Stimulated activated CD4-positive, alpha-beta T cell treated with anti-CD3 and anti-CD28 coated beads, TNF-alpha, amount 100 ng/mL, for 48 hours (primary cell): ENCODE measurements around the gene TAOK1.

Experiments
- DNase-seq, 3 donors: peaks; one replicate each; pipeline ENCODE4 v3.0.0-alpha.2; 2020; ENCODE audit warnings: low read depth in 3 of 3

Gene TAOK1

DNA sequence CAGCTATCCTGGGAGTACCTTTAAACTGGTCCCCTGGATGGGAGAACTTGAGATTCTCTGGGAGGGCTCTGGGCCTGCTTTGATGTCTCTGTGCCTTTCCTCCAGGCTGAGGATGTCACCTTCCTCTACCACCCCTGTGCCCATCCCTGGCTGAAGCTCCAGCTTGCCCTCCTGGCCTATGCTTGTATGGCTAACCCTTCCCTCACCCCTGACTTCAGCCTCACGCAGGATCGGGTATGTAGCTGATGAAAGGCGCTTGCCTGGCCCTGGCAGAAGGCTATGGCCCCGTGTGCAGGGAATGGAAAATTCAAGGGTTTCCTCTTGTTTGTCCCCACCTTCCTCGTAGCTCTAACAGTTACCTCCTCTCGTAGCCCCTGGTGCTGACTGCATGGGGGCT lies 181.3 kb downstream of the TAOK1 start:
- no peak for DNase-seq

DNA sequence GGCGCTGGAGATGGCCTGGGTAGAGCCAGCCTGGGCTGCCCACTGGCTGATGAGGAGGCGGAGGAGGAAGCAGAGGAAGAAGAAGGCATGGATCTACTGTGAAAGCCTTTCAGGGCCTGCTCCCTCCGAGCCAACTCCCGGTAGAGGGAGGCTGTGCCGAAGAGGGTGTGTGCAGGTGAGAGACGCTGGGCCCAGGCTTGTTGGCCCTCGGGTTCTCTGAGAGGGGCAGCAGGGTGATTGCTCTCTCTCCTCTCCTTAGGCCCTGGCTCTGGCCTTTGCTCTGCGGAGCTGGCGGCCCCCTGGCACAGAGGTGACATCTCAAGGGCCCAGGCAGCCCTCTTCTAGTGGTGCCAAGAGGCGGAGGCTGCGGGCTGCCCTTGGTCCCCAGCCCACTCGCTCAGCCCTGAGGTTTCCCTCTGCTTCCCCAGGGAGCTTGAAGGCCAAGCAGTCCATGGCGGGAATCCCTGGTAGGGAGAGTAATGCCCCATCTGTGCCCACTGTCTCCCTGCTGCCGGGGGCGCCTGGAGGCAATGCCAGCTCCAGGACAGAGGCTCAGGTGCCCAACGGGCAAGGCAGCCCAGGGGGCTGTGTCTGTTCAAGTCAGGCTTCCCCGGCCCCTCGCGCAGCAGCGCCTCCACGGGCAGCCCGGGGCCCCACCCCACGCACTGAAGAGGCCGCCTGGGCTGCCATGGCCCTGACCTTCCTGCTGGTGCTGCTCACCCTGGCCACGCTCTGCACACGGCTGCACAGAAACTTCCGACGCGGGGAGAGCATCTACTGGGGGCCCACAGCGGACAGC lies 181.9 kb downstream of the TAOK1 start:
- no peak for DNase-seq

DNA sequence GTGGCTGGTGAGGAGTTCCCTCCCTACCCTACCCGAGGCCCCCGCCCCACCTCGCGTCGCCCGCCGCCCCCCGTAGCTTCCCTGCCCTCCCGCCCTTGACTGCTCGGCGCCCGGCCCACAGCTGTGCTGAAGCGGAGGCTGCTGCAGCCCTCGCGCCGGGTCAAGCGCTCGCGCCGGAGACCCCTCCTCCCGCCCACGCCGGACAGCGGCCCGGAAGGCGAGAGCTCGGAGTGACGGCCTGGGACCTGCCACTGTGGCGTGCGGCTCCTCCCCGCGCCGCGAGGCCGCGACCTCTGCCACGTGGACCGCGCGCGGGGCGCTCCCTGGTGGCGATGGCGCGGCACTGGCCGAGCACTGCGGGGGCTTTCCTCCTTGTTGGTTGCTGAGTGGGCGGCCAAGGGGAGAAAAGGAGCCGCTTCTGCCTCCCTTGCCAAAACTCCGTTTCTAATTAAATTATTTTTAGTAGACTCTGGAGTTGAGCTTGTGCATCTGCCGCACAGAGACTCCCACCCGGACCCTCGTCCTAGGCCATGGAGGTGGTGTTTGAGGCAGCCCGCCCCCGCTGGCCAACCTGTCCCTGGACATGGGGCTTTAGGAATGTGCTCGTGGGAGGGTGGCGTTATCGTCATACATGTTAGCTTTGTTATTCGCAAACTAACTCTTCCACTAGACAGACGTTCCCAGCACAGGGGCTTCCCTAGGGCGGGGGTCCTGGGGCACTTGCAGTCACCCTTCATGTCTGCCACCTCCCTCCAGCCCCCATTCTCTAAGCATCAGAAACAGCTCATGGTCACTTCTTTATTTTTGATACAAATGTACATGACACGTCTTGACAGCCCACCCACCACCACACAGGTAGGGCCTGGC lies 182.8 kb downstream of the TAOK1 start:
- DNase-seq = peak in 1 of 3 donors; percentile 44

DNA sequence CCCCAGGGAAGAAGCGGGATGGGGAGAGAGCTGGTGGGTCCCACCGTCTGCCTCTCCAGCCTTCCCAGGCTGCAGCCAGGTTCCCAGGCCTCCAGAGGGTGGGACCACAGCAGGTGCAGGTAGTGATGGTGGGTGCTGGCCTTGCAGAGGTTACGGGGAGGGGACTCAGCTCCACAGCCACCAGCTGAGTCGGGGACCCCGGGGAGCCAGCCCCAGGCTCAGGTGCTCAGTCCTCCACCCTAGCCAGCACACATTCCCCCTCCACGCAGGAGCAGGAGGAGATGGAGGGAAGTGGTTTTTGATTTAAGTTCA lies 183.4 kb downstream of the TAOK1 start:
- no peak for DNase-seq

DNA sequence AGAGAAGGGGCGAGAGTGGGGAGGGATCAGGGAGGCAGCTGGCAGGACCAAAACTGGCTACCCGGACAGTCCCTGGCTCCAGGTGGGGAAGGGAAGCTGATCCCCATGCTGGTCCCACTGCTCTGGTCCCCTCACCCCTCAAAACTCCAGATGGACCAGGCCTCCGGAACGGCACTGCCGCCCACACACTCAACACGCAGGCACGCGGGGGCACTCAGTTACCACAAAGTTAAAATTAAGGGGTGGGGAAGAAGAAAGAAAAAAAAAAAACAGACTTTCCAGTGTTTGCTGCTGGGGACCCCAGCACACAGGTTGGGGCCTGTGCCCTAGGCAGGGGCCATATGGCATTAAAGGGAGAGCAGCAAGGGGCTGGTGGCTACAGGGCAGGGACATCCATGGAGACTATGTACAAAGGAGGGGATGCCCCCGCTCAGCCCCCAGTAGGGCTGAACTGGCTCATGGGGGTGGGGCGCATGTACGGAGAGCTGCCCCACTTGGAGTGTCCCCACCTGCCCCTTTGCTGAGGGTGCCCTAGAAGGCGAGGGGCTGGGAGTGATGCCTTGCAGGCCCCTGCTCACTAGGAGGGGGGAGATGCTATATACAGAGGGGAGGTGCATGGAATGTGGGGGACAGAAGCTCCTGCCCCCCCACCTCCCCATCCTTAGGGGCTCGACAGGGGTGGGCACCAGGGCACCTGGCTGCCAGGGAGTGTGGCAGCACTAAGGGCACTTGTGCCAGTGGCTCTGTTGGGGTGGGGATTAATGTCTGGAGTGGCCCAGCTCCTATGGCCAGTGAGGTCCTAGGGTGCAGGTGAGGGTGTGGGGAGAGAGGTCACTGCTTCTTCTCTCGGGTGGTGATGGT lies 183.9 kb downstream of the TAOK1 start:
- no peak for DNase-seq

DNA sequence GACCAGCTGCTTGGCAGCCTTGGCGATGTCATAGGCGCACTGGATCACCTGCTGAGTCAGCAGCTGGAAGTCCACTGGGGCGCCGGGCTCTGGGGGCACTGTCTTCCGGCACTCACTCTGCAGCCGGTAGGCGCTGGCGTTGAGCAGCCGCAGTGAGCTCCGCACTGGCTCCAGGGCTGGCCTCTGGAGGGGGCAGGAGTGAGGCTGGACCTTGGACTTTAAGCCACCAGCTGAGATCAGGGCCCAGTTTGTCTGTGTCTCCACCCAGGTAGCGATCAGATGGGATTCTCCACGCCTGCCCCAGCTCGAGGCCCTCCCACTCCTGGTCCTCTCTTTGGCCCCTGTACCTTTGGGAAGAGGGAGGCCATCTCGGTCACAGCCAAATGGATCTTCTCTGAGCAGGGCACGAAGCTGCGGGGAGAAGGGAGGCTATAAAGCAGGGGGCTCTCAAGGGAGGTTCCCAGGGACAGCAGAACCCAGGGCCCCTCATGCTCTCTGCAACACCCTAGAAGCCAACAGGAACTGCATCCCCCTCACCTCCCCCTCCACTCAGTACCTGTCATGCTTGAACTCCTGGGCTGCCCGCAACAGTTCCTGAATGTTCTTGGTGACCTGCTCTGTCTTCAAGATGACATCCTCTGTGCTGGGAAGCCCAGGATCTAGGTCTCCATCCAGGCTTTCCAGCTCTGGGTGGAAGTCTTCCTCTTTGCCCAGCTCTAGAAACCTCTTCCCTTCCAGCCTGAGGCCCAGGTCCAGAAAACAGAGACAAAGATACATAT lies 184.8 kb downstream of the TAOK1 start:
- no peak for DNase-seq

DNA sequence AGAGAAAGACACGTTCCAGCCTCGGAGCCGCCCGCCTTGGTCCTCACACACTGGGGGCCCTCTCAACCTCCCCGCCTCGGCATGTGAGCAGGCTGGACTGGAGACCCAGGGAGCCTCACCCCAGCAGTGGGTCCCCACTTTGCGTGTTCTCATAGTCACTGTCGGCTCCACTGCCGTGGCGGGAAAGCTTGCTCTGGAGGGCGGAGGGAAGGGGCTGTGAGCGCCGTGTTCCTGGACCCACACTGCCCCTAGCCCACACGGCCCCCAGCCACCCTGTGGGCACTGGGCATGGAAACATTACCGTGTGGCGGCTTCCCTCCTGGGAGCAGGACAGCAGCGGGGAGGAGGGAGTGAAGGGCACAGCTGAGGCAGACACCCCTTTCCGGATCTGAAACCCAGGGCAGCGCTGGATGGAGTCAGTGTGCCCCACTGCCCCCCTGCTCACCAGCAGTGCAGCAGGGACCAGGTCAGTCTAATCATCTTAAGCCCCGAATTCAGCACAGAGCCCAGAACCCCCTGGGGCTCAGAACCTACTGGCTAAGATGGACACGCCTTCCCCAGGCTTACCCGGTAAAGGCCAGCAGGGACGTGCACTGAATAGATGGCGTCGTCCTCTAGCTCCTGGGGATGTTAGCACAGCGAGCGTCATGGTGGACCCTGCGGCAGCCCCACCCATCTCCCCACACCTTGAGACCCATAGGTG lies 185.5 kb downstream of the TAOK1 start:
- no peak for DNase-seq

DNA sequence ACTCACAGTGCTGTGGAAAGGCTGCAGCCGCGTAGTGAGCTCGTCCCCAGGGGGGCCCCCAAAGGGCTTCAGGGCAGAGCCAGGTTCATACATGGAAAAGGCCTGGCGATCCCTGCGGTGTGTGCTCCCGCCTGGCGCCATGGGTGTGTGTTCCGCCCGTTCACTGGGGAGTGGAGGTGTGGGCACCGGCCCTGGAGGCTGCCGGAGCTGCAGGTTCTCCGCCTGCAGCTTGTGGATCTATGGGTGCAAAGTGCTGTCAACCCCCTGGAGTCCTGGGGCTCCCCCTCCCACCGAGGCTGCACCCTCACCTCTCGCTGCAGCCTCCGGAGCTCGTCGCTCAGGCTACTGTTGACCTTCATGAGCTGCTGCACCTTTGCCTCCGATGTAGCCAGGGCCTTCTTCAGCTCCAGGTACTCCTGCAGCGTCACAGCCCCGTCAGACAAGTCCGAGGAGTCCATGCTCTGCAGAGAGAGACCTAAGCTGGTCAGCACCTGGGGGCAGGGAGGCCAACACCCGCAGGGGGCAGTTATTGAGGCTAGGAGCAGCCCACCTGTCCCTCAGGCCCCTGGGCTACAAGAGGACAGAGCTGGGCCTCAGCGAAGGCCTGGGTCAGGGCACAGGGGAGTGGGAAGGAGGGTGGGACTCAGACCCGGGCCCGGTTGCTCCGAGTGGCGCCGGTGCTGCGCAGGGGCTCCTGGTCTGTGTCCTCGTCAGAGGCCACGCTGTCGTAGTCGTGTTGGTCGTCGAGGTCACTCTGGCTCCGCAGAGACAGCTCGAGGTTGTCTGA lies 186.2 kb downstream of the TAOK1 start:
- no peak for DNase-seq

DNA sequence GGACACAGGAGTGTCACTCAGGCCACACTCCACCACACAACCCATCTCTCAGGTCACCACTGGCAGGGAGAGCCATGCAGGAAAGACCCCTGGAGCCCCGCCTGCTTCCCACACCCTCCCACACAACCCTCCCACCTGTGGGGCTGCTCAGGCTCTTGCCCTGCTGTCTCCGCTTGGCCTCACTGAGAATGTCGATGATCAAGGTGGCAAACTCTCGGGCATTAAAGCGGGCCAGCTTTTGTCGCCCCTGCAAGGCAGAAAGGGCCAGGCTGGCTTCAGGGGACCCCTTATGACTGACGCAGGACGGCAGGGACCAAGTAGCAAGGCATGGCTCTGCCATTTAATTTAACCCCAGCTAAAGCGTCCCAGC lies 186.8 kb downstream of the TAOK1 start:
- DNase-seq = no peak

DNA sequence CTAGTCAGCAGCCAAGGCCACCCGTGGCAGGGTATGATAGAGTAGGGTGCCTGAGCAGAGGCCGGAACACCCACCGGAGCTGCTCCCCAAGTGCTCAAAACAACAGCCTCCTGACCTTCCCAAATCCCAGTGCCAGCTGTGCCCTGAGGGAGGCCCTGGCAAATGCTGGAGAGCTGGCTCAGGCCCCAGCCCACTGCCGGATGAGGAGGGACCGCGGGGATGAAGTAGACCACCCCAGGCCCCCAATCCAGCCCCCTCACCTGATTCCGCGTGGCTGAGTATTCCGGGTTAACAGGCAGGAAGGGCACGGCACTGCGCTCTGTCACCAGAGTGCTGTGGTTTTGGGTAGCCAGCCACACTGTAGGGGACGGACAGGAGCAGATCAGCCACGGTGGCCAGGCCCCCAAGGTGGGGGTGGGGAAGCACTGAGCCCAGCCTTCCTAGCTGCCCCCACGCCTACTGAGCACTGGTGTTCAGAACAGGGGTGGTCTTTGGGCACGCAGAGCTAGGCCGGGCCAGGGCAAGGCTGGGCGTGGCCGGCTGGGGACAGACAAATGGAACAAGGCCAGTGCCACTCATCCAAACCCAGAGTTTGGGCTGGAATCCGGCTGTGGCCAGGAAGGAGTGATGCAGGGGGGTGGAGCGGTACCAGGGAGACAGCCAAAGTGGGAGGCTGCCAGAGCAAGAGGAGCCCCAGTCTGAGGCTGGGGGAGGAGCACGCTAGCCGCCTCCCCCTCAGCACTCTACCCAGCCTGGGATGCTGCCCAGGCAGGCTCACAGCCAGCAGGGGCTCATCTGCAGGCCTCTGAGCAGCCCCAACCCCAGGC lies 187.4 kb downstream of the TAOK1 start:
- no peak for DNase-seq

DNA sequence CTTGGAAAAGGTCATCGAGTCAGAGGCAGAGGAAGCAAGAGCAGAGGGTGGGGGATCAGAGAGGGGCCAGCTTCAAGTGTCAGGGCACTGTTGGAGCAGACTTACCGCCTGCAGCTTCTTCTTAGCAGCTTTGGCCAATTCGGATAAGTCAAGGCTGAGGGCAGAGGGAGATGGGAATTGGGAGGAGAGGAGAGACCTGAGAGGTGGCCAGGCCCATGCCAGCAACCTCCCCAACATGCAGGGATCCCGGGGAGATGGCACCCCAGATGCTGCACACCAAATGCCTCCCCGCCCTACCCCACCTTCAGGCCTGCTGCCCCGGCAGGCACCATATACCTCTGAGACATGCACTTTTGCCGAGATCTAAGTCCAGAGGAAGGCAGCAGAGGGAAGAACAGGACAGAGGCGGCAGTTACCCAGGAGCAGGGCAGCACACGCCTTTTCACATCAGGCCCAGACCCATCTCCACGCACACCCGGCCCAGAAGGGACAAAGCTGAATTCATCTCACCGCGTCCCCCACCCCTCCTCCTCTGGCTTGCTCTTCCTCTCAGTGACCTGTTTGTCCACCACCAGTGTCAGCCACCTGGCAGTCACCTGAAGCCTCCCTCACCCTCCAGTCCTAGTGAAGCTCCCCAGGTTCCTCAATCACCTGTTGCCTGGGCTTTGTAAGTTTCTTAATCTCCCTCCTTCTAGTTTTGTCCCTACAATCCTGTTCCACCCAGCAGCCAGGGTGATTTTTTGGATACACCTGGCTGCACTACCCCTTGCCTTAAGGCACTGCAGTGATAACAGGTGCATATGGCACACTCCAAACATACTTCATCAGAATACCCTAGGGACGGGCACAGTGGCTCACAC lies 188.7 kb downstream of the TAOK1 start:
- no peak for DNase-seq

DNA sequence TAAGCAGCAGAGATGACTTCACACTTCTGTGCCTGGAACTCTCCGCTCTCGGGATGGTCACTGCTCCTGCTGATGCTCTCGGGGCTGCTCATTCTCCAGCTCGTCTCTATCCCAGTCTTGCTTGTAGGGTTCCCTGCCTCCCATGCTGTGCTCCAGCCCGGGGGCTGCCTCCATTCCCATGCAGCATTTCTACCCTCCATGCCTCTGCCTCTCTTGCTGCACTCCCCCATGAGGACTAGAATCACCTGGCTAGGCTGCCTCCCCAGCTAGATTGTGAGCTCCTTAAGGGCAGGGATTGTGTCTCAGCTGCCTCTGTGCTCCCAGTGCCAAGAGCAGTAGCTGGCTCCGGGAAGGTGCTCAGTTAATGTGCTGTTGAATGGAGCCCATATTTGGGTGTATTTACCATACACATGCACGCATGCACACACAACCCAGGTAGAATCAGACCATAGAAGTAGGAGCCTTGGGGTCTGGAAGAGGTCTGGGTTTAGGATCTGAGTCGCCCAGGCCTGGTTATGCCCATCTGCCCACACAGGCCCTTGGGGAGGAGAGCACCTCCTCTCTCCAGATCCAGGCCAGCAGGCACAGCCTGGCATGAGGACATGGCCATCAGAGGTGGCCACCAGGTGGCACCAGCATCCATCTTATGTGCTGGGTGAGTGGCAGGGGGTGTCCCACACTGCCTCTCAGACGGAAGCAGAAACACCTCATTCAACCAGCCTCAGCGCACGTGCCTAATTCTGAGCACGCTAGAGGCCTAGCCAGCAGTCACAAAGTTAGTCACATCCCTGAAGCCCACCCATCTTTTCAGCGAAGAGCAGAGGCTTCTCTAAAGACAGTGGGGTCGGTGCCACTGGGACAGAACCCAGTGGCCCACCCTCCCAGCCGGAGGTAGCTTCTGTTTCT lies 190.0 kb downstream of the TAOK1 start:
- DNase-seq = peak; percentile 80 to 84 (median 83)

DNA sequence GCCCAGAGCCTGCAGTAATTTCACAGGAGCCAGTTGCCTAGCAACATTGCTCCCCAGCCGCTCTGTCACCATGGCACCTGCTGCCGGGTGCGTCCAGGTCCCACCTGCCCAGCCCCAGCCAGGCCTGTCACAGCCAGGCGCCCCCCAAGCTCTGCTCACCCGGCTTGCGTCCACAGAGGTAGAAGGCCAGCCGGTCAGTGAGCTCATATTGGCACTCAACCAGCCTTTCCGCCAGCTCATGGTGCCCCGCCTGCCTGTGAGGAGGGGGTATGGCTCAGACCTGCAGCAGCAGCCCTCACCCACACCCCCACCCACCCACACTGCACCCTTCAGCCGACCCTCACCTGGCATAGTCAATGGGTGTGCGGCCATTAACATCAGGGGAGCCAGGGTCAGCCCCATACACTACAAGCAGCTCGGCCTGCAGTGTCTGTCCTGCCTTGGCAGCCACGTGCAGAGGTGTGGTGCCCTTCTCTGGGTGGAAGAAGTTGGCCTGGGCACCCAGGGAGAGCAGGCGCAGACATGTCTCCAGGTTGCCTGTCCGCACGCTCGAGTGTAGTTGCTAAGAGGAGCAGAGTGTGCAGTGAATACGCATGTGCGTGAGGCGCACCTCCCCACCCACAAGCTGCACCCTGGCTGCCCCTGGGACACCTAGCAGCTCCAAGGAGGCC lies 191.6 kb downstream of the TAOK1 start:
- no peak for DNase-seq

DNA sequence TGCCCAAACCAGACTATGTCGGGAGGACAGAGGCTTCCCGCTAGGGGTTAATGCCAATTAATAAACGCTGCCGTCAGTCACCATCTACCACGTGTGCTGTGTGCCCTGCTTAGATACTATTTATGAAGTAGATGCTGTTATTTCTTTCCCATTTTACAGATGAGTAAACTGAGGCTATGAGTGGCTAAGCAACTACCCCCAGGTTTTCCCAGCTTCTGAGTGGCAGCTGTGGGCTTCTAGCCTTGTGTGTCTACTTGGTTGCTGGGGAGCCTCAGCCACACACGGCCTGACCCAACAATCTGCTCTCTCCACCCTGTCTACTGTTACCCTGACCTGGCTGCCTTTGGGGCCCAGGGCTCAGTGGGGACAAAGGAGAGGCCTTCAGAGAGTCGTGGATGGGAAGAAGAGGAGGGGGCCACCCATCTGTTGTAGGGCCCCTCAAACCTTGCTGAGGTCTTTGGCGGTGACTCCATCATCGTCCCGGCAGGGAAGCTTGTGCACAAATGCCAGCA lies 192.1 kb downstream of the TAOK1 start:
- DNase-seq = no peak

DNA sequence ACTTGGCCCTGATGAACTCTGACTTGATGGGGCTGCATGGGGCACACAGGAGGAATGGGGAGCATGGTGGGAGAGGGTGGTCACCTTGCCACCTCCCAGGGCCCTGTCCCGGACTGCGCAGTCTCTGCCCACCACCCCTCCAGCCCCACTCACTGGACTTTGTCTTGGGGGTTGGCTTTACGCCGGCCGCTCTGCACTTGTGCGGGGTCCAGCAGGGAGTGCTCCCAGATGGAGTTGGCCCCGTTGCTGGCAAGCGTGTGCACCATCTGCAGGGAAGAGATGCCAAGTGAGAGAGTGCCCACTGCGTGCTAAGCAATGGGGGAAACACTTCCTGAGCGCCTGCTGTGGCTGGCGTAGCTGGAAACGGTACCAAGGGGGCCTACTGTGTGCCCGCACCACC lies 192.6 kb downstream of the TAOK1 start:
- no peak for DNase-seq
